ENCODE measurements around the gene FOLR2.

- TF ChIP-seq BHLHE40 (IDR thresholded peaks at IDR 0.05; ENCODE audit: borderline replicate concordance): no peak
- TF ChIP-seq ELF4 (IDR thresholded peaks at IDR 0.05): no peak
These were observed 33.4 kb downstream of the FOLR2 start for GRCh38 chr11:72249961-72250360.

Measured in HEK293T (cell line).